ENCODE measurements around the gene HK3. TPM values are rescaled to one million over a fixed set of nuclear protein-coding genes. Genes with fewer than 3 reads are reported as not detected.

The HK3 gene
- total RNA-seq, 1 experiment from 2014 or later: not detected

DNA sequence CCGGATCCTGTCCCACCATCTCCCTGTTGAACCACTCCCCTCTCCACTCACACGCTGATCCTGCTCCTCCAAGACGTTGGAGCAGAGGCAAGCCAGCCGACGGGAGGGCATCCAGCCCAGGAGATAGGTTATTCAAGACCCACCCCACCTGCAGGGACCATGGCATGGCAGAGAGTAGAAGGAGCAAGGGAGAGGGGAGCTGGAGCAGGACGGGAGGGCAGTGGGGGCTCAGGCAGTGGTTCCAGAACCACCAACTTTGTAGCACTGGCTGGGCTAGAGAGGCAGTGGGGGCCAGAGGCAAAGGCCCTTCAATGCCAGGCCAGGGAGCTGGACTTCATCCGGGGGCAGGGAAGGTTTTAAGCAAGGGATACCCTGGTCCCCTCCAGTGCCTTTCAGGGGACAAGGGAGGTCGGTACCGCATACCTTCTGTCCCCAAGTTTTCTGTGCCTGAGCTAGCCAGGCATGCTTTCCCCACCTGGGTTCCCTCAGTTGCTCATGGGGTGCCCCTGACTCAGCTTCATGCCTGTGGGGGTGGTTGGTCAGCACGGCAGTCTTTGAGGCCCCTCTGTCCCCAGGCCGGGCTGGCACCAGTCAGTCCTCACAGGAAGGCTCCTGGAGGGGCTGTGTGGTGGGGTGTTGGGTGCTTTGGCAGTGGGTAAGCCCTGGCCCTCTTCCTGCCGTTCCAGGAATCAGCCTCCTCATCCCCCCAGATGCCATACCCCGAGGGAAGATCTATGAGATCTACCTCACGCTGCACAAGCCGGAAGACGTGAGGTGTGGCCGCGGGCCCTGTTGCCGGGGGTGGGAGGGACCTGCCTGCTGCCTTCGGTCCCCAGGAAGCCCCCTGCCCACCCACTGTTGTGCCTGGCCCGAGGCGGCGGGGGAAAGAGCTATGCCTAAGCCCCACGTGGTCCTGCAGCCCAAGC, 22.4 kb downstream of the HK3 start:
- Histone ChIP-seq H3K9ac (ENCODE audit: low read length) (no peak overlapping the region), H3K36me3 (ENCODE audit: low read depth, low read length) (no peaks in the 10 kb centered on the region), H3K9me3 (ENCODE audit: low read length) (no peaks in the 10 kb centered on the region), H3K27ac (ENCODE audit: low read length) (no peak overlapping the region), H3K4me2 (ENCODE audit: low read length) (no peak overlapping the region), H3K79me2 (ENCODE audit: low read length) (no peaks in the 10 kb centered on the region), H3K4me3 (ENCODE audit: low read length) (no peak overlapping the region), H3F3A (ENCODE audit: low read length, unreplicated experiment) (no peaks in the 10 kb centered on the region), H3K27me3 (ENCODE audit: low read length) (peaks cover 25% of the 10 kb centered on the region), H3K4me1 (ENCODE audit: insufficient read depth, low read length) (no peaks in the 10 kb centered on the region), H4K20me1 (ENCODE audit: low read length) (no peaks in the 10 kb centered on the region), H3K9me2 (replicated peaks; ENCODE audit: low read length) (no peaks in the 10 kb centered on the region), H2AFZ (ENCODE audit: low read length) (no peak overlapping the region)
- TF ChIP-seq, protein P1, sequence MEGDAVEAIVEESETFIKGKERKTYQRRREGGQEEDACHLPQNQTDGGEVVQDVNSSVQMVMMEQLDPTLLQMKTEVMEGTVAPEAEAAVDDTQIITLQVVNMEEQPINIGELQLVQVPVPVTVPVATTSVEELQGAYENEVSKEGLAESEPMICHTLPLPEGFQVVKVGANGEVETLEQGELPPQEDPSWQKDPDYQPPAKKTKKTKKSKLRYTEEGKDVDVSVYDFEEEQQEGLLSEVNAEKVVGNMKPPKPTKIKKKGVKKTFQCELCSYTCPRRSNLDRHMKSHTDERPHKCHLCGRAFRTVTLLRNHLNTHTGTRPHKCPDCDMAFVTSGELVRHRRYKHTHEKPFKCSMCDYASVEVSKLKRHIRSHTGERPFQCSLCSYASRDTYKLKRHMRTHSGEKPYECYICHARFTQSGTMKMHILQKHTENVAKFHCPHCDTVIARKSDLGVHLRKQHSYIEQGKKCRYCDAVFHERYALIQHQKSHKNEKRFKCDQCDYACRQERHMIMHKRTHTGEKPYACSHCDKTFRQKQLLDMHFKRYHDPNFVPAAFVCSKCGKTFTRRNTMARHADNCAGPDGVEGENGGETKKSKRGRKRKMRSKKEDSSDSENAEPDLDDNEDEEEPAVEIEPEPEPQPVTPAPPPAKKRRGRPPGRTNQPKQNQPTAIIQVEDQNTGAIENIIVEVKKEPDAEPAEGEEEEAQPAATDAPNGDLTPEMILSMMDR (conservative IDR thresholded peaks at IDR 0.05; ENCODE audit: low read depth, low read length): no peak
- no peak for TF ChIP-seq EZH2phosphoT487 (IDR thresholded peaks at IDR 0.05; ENCODE audit: borderline replicate concordance, low read length)
- TF ChIP-seq EZH2 (IDR thresholded peaks at IDR 0.05; ENCODE audit: low read length, unreplicated experiment): no peak
- no peak for DNase-seq
- intact Hi-C loops (cut with micrococcal nuclease): no loop called here
- no peak for ATAC-seq
- POLR2A ChIA-PET (ENCODE audit: unreplicated experiment): no interaction called here
- CTCF ChIA-PET: no interaction called here
- no TSS peak for BruUV-seq (replicated peaks)

DNA sequence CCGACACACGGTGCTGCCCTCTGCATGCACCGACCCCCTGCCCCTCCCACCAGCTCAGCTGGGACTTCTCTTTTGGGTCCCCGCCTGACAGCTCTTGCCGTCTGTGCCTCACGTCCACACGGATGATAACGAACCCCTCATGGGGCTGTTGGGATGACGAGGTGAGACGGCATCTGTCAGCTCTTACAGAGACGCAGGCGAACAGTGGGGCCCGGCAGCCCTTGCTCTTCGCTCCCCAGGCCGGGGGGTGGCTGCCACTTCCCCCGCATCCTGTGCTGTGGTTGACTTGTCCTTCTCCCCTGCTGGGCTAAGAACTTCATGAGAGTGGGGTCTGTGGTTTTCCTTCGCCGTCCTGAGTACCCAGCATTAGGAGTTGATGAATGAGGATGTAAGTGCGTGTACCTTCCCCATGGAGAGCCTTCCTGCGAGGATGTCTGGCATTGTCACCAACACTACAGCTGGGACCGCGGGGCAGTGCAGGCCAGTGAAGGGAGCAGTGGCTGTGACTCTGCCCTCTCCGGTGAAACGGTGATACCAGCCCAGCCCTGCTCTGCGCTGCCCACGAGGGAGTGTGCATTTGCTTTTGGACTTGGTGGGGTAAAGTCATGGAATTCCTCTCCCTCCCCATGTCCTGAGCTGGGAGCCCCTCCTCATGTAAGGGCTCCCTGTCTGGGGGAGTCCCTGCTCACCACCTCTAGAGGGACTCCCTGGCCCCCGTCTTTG, 23.2 kb downstream of the HK3 start:
- Histone ChIP-seq H3K79me2 (ENCODE audit: low read length) (no peaks in the 10 kb centered on the region), H4K20me1 (ENCODE audit: low read length) (no peaks in the 10 kb centered on the region), H3K4me3 (ENCODE audit: low read length) (no peak overlapping the region), H3K4me1 (ENCODE audit: insufficient read depth, low read length) (no peaks in the 10 kb centered on the region), H3K36me3 (ENCODE audit: low read depth, low read length) (no peaks in the 10 kb centered on the region), H3F3A (ENCODE audit: low read length, unreplicated experiment) (no peaks in the 10 kb centered on the region), H3K9me2 (replicated peaks; ENCODE audit: low read length) (no peaks in the 10 kb centered on the region), H3K27me3 (ENCODE audit: low read length) (peaks cover 25% of the 10 kb centered on the region), H3K4me2 (ENCODE audit: low read length) (no peak overlapping the region), H3K9ac (ENCODE audit: low read length) (no peak overlapping the region), H3K27ac (ENCODE audit: low read length) (no peak overlapping the region), H3K9me3 (ENCODE audit: low read length) (no peaks in the 10 kb centered on the region), H2AFZ (ENCODE audit: low read length) (no peak overlapping the region)
- ChIA-PET CTCF (no interaction called here), POLR2A (ENCODE audit: unreplicated experiment) (no interaction called here)
- ATAC-seq (no peak), DNase-seq (no peak)
- no peak for TF ChIP-seq EZH2phosphoT487 (IDR thresholded peaks at IDR 0.05; ENCODE audit: borderline replicate concordance, low read length)
- TF ChIP-seq EZH2 (IDR thresholded peaks at IDR 0.05; ENCODE audit: low read length, unreplicated experiment): no peak
- TF ChIP-seq, protein P1 (conservative IDR thresholded peaks at IDR 0.05; ENCODE audit: low read depth, low read length): no peak
- BruUV-seq (replicated peaks): no TSS peak
- intact Hi-C loops (cut with micrococcal nuclease): no loop called here
